LoVo (cell line): Measurements from ENCODE around the gene WLS.
A peak's percentile ranks its signal among the peaks of the same experiment; 100 is the strongest.
"Not testable (repeated sequence)": the region's sequence is repeated elsewhere in the genome, so short reads cannot be mapped to it uniquely, and the experiment has no call there.

Source experiments
- DNase-seq: peaks from one replicate; pipeline ENCODE4 v3.0.0-alpha.2; 2016; ENCODE audit warnings: low spot score

WLS gene

DNA sequence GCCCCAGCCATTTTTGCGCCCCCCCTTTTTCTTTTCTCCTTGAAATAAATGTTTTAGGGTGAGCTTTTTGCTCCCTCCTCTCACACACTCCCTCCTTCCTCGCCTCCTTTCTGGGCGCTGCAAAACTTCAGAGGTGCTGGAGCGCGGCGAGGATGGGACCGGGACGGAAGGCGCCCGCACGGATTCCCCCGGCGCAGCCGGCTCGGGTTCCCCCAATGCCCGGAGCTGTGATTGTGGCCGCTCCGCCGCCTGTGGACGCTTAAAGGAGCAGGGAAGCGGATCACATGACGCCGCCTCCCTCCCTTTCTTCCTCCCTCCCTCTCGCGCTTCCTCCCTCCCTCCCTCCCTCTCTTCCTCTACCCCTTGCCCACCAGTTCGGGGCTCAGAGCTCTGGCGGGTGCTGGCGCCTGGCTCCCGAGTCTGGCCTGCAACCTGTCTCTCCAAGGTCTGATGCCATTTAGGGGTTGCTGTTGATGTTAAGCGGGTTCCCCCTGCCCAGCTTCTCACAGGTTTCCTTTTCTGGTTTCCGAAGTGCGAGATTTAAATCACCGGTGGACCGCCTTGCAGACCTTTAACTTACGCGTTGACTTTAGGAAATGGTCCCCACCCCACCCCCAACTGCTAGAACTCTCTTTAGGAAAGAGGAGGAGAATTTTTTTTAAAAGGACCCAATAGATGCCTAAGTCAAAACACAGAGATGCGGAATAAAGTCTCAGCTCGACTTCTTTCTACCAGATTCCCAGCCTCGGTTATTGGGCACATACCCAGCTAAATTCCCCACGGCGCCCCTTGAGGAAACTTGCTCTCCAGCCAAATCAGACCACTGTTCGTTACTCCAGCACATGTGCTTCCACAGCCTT lies at the start of gene WLS:
Gene WLS, minus strand, starts transcription at position 235 of the 860 bp plus-strand sequence. Its CDS starts 224 bp downstream, at position 11.
- DNase-seq = peak; percentile 75

DNA sequence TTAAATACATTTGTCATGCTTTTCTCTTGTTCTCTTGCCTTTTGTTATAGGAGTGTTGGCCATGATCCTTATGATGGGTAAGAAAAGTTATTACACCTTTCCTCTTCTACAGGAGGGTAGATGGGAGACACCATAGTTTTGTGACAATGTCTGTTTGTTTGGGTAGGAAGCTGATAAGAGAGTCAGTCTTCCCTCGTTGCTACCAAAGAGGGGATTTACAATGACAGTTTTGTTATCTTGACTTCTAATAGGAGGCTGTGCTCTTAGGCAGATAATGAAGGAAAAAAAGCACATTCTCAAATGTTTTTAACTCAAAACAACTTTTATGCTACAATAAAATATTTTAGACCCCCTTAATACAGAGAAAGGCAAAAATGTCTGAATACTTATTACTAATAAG lies 48.0 kb upstream of the WLS start:
- DNase-seq = no peak

DNA sequence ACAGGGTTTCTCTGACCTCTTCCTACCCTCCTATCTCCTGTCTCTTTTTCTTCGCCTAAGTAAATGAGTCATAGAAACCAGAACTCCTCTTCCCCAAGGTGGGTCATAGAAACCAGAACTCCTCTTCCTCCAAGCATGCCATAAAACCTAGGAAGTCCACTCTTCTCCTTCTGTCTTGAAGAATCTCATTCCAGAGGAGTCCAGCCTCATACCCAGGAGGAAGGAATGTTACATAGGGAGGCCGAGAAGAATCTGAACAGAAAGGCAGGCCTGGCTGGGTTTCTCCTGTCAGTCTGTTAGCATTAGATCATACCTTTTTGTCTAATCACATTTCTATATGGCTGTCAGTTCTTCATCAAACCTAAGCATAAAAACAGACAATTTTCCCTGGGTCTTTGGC lies 47.5 kb upstream of the WLS start:
- DNase-seq = no peak

- DNase-seq = no peak
Observed at GRCh38 chr1:68278221-68278620, 45.9 kb upstream of the WLS start.

DNA sequence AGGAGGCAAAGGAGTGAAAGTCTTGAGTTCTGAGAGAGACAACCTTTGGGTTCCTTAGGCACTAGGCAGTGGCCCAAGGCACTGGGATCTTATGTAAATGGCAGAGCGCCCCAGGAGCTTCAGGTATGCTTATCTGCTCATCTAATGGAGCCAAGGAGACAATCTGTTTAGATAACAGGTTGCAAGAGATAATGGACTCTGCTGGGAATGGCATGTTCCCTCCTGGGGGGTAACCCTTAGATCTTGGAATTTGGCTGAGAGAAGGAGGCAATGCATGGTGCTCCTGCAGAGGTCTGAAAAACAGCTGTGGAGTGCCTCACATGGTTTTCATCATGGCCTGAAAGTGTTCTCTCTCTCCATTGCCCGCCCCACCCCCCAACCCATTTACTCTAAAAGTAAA lies 44.1 kb upstream of the WLS start:
- DNase-seq = no peak

- DNase-seq = no peak
Observed at GRCh38 chr1:68273530-68273929, 41.2 kb upstream of the WLS start.

DNA sequence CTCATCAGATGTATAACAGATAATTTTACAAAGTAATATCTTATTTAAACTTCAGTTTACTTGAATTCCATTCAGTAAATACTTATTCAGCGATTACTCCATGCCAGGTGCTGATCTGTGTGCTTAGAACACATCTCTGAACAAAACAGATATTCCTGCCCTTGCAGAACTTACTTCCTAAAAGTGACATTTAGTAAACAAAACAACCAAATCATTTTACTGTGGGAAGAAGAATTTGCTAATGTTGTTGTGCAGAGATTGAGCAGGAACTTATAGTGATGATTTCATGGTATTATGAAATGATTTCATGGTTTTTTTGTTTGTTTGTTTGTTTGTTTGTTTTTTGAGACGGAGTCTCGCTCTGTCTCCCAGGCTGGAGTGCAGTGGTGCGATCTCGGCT lies 39.3 kb upstream of the WLS start:
- no peak for DNase-seq

DNA sequence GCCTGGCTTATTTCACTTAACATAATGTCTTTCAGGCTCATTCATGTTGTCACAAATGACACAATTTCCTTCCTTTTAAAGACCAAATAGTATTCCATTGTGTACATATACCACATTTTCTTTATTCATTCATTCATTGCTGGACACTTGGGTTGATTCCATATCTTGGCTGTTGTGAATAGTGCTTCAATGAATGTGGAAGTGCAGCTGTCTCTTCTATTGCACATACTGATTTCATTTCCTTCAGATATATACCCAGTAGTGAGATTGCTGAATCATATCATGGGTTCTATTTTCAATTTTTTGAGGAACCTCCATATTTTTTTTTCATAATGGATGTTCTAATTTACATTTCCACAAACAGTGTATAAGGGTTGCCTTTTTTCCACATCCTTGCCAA lies 38.6 kb upstream of the WLS start:
- DNase-seq = no peak

- DNase-seq = peak; percentile 29
Observed at GRCh38 chr1:68269637-68270430, 37.5 kb upstream of the WLS start.

DNA sequence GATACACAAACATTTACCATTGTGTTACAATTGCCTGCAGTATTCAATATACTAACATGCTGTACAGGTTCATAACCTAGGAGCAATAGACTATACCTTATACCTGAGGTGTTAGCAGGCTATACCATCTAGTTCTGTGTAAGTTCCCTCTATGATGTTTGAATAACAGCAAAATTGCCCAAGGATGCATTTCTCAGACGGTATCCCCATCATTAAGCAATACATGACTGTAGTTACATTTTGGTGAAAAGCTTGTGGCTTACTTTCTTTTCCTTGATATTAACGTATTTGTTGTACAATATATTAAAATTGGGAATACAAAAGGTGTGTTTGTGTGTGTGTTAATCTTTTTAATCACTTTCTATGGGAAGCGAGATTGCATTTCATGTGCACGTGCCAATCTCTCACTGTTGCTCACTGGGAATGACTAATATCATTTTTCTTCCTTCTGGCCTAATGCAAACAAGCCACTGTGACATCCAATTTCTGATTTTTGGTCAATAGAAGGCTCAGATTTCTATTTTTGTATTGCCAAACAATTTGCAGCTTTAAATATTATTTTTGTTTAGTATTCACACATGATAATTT lies 36.7 kb upstream of the WLS start:
- DNase-seq = no peak

- not testable (repeated sequence) for DNase-seq
Observed at GRCh38 chr1:68256824-68257223, 24.5 kb upstream of the WLS start.

DNA sequence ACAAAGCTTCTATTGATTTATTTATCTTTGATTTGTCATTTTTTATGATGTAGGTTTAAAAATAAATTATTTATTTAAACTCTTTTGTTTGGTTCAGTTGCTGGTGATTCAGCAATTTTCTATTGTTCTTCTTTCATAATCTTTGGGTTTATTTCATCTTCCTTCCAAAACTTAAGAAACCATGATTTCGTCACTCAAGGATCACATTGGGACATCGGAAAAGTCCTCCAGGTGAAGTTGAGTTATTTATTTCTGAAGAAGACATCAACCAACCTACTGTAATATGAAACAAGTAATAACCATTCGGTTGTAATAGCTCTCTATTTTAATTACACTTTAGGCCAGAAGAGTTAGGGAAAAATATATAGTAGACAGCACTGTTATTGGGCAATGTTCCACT lies 23.0 kb upstream of the WLS start:
- no peak for DNase-seq

DNA sequence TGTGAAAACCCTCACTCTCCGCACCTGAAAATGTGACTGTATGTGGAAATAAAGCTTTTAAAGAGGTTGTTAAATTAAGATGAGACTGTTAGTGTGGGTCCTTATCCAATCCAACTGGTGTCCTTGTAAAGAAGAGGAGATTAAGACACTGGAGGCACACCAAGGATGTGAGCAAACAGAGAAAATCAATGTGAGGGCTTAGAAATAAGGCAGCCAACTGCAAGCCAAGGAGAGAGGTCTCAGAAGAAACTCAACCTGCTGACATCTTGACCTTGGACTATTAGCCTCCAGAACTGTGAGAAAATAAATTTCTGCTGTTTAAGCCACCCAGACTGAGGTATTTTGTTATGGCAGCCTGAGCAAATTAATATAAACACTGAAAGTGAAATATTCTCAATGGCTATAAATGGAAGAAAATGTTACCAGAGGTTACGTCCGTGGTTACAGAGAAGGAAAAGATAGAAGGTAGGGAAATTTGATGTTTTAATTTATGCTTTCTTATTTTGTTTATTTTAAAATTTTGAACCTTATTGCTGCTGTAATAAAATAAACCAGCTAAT lies 22.4 kb upstream of the WLS start:
- no peak for DNase-seq

DNA sequence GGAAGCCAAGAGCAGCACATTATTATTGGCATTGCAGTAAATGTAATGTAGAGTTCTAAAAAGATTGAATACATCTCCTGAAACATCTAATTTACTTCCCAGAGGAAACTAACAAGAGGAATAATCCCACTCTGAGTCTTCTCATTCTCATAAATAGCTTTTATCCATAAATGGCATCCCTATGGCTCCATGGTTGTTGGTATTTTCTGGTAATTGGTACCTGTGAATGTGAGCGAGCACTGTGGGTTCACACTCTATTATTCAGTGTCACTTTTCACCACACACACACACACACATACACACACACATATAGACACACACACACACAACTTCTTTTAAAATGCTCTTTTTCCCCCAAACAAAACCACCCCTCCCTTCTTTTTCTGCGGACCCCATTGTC lies 4.7 kb upstream of the WLS start:
- no peak for DNase-seq

GRCh38 chr1:68234094-68234493 lies 1.8 kb upstream of the WLS start:
- no peak for DNase-seq

GRCh38 chr1:68233202-68233601 lies 879 bp upstream of the WLS start:
- no peak for DNase-seq

GRCh38 chr1:68231627-68232288 lies 565 bp downstream of the WLS start:
- DNase-seq = peak; percentile 21

DNA sequence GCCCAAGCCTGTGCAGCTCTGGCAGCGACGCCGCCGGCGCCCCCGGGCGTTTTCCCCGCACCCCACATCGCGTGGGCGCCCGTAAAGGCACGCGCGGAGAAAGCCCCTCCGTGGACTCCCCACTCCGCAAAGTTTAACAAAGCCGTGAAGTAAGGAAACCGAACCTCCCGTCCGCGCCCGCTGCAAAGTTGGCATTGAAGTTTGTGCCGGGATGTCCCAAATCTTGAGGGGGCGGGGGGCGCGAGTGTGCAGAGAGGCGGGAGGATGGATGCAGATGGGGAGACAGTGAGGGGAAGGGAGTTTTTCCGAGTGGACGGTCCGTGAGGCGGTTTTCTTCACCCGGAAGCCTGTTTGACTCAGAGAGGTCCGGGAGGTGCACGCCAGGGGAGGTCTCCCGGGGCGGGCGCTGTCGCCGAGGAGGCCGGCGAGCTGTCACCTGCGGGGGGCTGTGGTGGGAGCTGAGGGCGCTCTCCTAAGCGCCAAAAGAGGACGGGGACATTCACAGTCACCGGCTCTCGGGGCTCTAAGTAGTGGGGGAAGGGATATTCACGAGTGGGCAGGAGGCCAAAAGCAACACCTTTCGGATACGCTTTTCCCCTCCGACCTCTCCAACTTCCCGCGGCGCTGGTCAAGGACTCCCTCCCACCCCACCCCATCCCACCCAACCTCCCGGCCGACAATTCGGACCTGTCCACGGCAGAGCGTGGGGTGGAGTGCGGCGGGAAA lies 1.3 kb downstream of the WLS start:
- DNase-seq = no peak

- DNase-seq = no peak
Observed at GRCh38 chr1:68230484-68230802, 1.9 kb downstream of the WLS start.

- no peak for DNase-seq
Observed at GRCh38 chr1:68229650-68230483, 2.5 kb downstream of the WLS start.

GRCh38 chr1:68228851-68229250 lies 3.5 kb downstream of the WLS start:
- DNase-seq = no peak
